Measurements from ENCODE around the gene NLRP14.

Gene NLRP14

DNA sequence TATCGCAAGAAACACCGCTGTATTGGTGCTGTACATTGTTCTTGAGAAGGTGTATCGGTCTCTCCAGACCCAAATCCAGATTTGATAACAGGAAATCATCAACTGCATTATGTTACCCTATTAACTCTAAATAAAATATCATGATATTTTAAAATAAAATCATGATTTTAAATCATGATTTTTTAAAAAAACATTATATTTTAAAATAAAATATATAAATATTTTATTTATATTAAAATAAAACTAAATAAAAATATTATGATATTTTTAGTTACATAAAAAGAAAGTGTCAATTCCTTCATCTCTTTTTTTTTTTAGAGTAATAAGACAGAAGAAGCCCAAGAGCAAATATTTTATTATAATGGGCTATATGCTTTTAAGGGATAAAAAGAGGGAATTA, 96.1 kb downstream of the NLRP14 start:
- WGBS, result 50% methylated on average over 2 of the region's 3 CpGs
- Histone ChIP-seq H3K9ac (ENCODE audit: low read depth, low read length) (no peak overlapping the region), H3K9me3 (ENCODE audit: insufficient read depth, low read depth, low read length) (no peaks in the 10 kb centered on the region), H3K4me1 (ENCODE audit: insufficient read depth, low read length) (no peaks in the 10 kb centered on the region), H3K36me3 (ENCODE audit: insufficient read depth, low read length) (no peaks in the 10 kb centered on the region), H3K4me3 (ENCODE audit: low read length) (no peak overlapping the region), H3K27ac (ENCODE audit: low read depth, low read length) (no peak overlapping the region), H3K27me3 (ENCODE audit: insufficient read depth, low read length) (no peaks in the 10 kb centered on the region)
